ENCODE measurements around the gene GGTLC1. TPM values are rescaled to one million over a fixed set of nuclear protein-coding genes. Genes with fewer than 3 reads are reported as not detected.

Gene GGTLC1
- total RNA-seq = not detected
- total RNA-seq (2013) = not detected
- 0 reads per million in 29 experiments for total RNA-seq

GRCh38 chr20:23988561-23988960 lies at the start of gene GGTLC1:
TSS of gene GGTLC1 (minus strand) at chr20:23988779. CDS start at chr20:23986611, 2,168 bp downstream.
- no peaks in the 10 kb centered on the region for H3K36me3 Mint-ChIP-seq
- H3K27ac Mint-ChIP-seq = no peak within 1 kb of the TSS
- no peaks in the 10 kb centered on the region for H3K9me3 ChIP-seq
- 87% methylated on average over 21 of the region's 26 CpGs for WGBS (ENCODE audit: insufficient coverage)
- no peak within 1 kb of the TSS for H3K4me3 ChIP-seq (ENCODE audit: control insufficient read depth in 1 of 2, extremely low read depth in 1 of 2, low read length in 1 of 2)
- H3K27ac ChIP-seq (ENCODE audit: low read length) = no peak within 1 kb of the TSS
- H3K4me1 Mint-ChIP-seq = no peaks in the 10 kb centered on the region
- H3K4me3 Mint-ChIP-seq = no peak within 1 kb of the TSS
- no peaks in the 10 kb centered on the region for H3K36me3 ChIP-seq (ENCODE audit: control insufficient read depth in 2 of 2, extremely low read depth in 1 of 2, insufficient read depth in 1 of 2, low read length in 1 of 2)
- ATAC-seq (replicated peaks in 1 of 4) (no peak), DNase-seq (no peak)
- H3K27me3 ChIP-seq (replicated peaks in 1 of 2; ENCODE audit: control insufficient read depth in 2 of 2, extremely low read depth in 1 of 2, insufficient read depth in 2 of 2, low read length in 1 of 2) = no peaks in the 10 kb centered on the region
- H3K4me1 ChIP-seq (ENCODE audit: control insufficient read depth in 1 of 2, extremely low read depth in 1 of 2, insufficient read depth in 2 of 2, low read length in 2 of 2) = no peaks in the 10 kb centered on the region
- POLR2A ChIA-PET = no interaction called here
- no peaks in the 10 kb centered on the region for H3K27me3 Mint-ChIP-seq
- no peaks in the 10 kb centered on the region for H3K9me3 Mint-ChIP-seq
- CTCF ChIA-PET = no interaction called here

GRCh38 chr20:24034820-24035219 lies 46.2 kb upstream of the GGTLC1 start:
- ChIA-PET CTCF (no interaction called here), POLR2A (no interaction called here)
- Mint-ChIP-seq H3K27ac (no peak overlapping the region), H3K27me3 (no peaks in the 10 kb centered on the region), H3K36me3 (no peaks in the 10 kb centered on the region), H3K4me1 (peaks cover 20 to 40% (median 28%) of the 10 kb centered on the region in 3 donors), H3K9me3 (peaks cover 0 to 7% (median 6%) of the 10 kb centered on the region in 3 donors), H3K4me3 (no peak overlapping the region)
- ATAC-seq (replicated peaks in 1 of 4) (no peak), DNase-seq (no peak)
- 68% methylated on average over 2 of the region's 2 CpGs for WGBS (ENCODE audit: insufficient coverage)
- Histone ChIP-seq H3K36me3 (ENCODE audit: control insufficient read depth in 2 of 2, extremely low read depth in 1 of 2, insufficient read depth in 1 of 2, low read length in 1 of 2) (no peaks in the 10 kb centered on the region), H3K4me1 (ENCODE audit: control insufficient read depth in 1 of 2, extremely low read depth in 1 of 2, insufficient read depth in 2 of 2, low read length in 2 of 2) (peaks cover 19 to 25% of the 10 kb centered on the region in 2 experiments), H3K27me3 (replicated peaks in 1 of 2; ENCODE audit: control insufficient read depth in 2 of 2, extremely low read depth in 1 of 2, insufficient read depth in 2 of 2, low read length in 1 of 2) (no peaks in the 10 kb centered on the region), H3K9me3 (no peaks in the 10 kb centered on the region), H3K4me3 (ENCODE audit: control insufficient read depth in 1 of 2, extremely low read depth in 1 of 2, low read length in 1 of 2) (no peak overlapping the region), H3K27ac (ENCODE audit: low read length) (no peak overlapping the region)

- no peaks in the 10 kb centered on the region for H3K9me3 ChIP-seq
- H3K36me3 ChIP-seq (ENCODE audit: control insufficient read depth in 2 of 2, extremely low read depth in 1 of 2, insufficient read depth in 1 of 2, low read length in 1 of 2) = no peaks in the 10 kb centered on the region
- H3K4me1 ChIP-seq (ENCODE audit: control insufficient read depth in 1 of 2, extremely low read depth in 1 of 2, insufficient read depth in 2 of 2, low read length in 2 of 2) = peaks cover 19 to 27% of the 10 kb centered on the region in 2 experiments
- H3K27me3 Mint-ChIP-seq = no peaks in the 10 kb centered on the region
- ATAC-seq (replicated peaks in 1 of 4) (no peak), DNase-seq (no peak)
- peaks cover 0 to 10% (median 6%) of the 10 kb centered on the region in 3 donors for H3K9me3 Mint-ChIP-seq
- H3K4me3 Mint-ChIP-seq = no peak overlapping the region
- peak overlapping the region; percentile 47 for H3K27ac ChIP-seq (ENCODE audit: low read length)
- ChIA-PET CTCF (no interaction called here), POLR2A (no interaction called here)
- H3K27ac Mint-ChIP-seq = peak overlapping the region; percentile 79 to 84
- no peaks in the 10 kb centered on the region for H3K27me3 ChIP-seq (replicated peaks in 1 of 2; ENCODE audit: control insufficient read depth in 2 of 2, extremely low read depth in 1 of 2, insufficient read depth in 2 of 2, low read length in 1 of 2)
- H3K36me3 Mint-ChIP-seq = no peaks in the 10 kb centered on the region
- H3K4me1 Mint-ChIP-seq = peaks cover 24 to 45% (median 36%) of the 10 kb centered on the region in 3 donors
- no peak overlapping the region for H3K4me3 ChIP-seq (ENCODE audit: control insufficient read depth in 1 of 2, extremely low read depth in 1 of 2, low read length in 1 of 2)
- 77% methylated on average over 2 of the region's 3 CpGs for WGBS (ENCODE audit: insufficient coverage)
Measured at GRCh38 chr20:24033565-24033964, 45.0 kb upstream of the GGTLC1 start.

- H3K27ac ChIP-seq (ENCODE audit: low read length) = peak overlapping the region; percentile 47
- CTCF ChIA-PET = interaction anchor here in 1 of 2 donors (0.8 kb wide), 1 partner anchor 18 kb away, joined by 5 read pairs; no protein-coding TSS in a partner anchor
Measured at GRCh38 chr20:24033151-24033550, 44.6 kb upstream of the GGTLC1 start.

GRCh38 chr20:24032400-24032898 lies 43.9 kb upstream of the GGTLC1 start:
- DNase-seq (peak in 1 of 35 experiments; percentile 15), ATAC-seq (replicated peaks in 1 of 4) (peak in 2 of 4 experiments; percentile 24 to 51)
- no CpG with 5 or more reads among the region's 5 CpGs for WGBS (ENCODE audit: insufficient coverage)
- H3K36me3 ChIP-seq (ENCODE audit: control insufficient read depth in 2 of 2, extremely low read depth in 1 of 2, insufficient read depth in 1 of 2, low read length in 1 of 2) = no peaks in the 10 kb centered on the region
- H3K9me3 Mint-ChIP-seq = peaks cover 0 to 10% (median 6%) of the 10 kb centered on the region in 3 donors
- H3K27ac ChIP-seq (ENCODE audit: low read length) = peak overlapping the region; percentile 47
- no peak overlapping the region for H3K4me3 ChIP-seq (ENCODE audit: control insufficient read depth in 1 of 2, extremely low read depth in 1 of 2, low read length in 1 of 2)
- peak overlapping the region; percentile 79 to 84 for H3K27ac Mint-ChIP-seq
- ChIA-PET CTCF (interaction anchor here in 1 of 2 donors (0.8 kb wide), 1 partner anchor 17 kb away, joined by 5 read pairs; no protein-coding TSS in a partner anchor), POLR2A (interaction anchor here in 1 of 2 donors (0.8 kb wide), 1 partner anchor 1276 kb away, joined by 4 read pairs; no protein-coding TSS in a partner anchor)
- H3K27me3 Mint-ChIP-seq = no peaks in the 10 kb centered on the region
- H3K4me1 Mint-ChIP-seq = peaks cover 31 to 47% (median 43%) of the 10 kb centered on the region in 3 donors
- H3K9me3 ChIP-seq = no peaks in the 10 kb centered on the region
- peaks cover 28 to 32% of the 10 kb centered on the region in 2 experiments for H3K4me1 ChIP-seq (ENCODE audit: control insufficient read depth in 1 of 2, extremely low read depth in 1 of 2, insufficient read depth in 2 of 2, low read length in 2 of 2)
- peak overlapping the region in 1 of 3 donors; percentile 53 for H3K4me3 Mint-ChIP-seq
- no peaks in the 10 kb centered on the region for H3K36me3 Mint-ChIP-seq
- H3K27me3 ChIP-seq (replicated peaks in 1 of 2; ENCODE audit: control insufficient read depth in 2 of 2, extremely low read depth in 1 of 2, insufficient read depth in 2 of 2, low read length in 1 of 2) = no peaks in the 10 kb centered on the region

More at GRCh38 chr20:24033151-24033550, 44.6 kb upstream of the GGTLC1 start:
- peak in 1 of 35 experiments; percentile 23 for DNase-seq
- H3K36me3 Mint-ChIP-seq = no peaks in the 10 kb centered on the region
- H3K9me3 Mint-ChIP-seq = peaks cover 0 to 10% (median 6%) of the 10 kb centered on the region in 3 donors
- Histone ChIP-seq H3K27me3 (replicated peaks in 1 of 2; ENCODE audit: control insufficient read depth in 2 of 2, extremely low read depth in 1 of 2, insufficient read depth in 2 of 2, low read length in 1 of 2) (no peaks in the 10 kb centered on the region), H3K4me3 (ENCODE audit: control insufficient read depth in 1 of 2, extremely low read depth in 1 of 2, low read length in 1 of 2) (no peak overlapping the region), H3K36me3 (ENCODE audit: control insufficient read depth in 2 of 2, extremely low read depth in 1 of 2, insufficient read depth in 1 of 2, low read length in 1 of 2) (no peaks in the 10 kb centered on the region), H3K4me1 (ENCODE audit: control insufficient read depth in 1 of 2, extremely low read depth in 1 of 2, insufficient read depth in 2 of 2, low read length in 2 of 2) (peaks cover 21 to 30% of the 10 kb centered on the region in 2 experiments), H3K9me3 (no peaks in the 10 kb centered on the region)
- ATAC-seq (replicated peaks in 1 of 4) = peak in 2 of 4 experiments; percentile 13 to 57
- POLR2A ChIA-PET = interaction anchor here in 1 of 2 donors (0.8 kb wide), 1 partner anchor 1275 kb away, joined by 4 read pairs; no protein-coding TSS in a partner anchor
- peaks cover 24 to 44% (median 36%) of the 10 kb centered on the region in 3 donors for H3K4me1 Mint-ChIP-seq
- H3K4me3 Mint-ChIP-seq = peak overlapping the region in 1 of 3 donors; percentile 53
- no peaks in the 10 kb centered on the region for H3K27me3 Mint-ChIP-seq
- peak overlapping the region; percentile 79 to 84 for H3K27ac Mint-ChIP-seq

GRCh38 chr20:24027229-24027628 lies 38.6 kb upstream of the GGTLC1 start:
- Mint-ChIP-seq H3K4me1 (peaks cover 43 to 55% (median 49%) of the 10 kb centered on the region in 3 donors), H3K27ac (peak overlapping the region; percentile 97 to 99), H3K9me3 (peaks cover 0 to 12% (median 5%) of the 10 kb centered on the region in 3 donors), H3K27me3 (no peaks in the 10 kb centered on the region), H3K4me3 (peak overlapping the region; percentile 57 to 70 (median 57)), H3K36me3 (no peaks in the 10 kb centered on the region)
- 2% methylated on average over 6 of the region's 6 CpGs for WGBS (ENCODE audit: insufficient coverage)
- ChIA-PET POLR2A (interaction anchor here (0.6 to 1.6 kb wide), 4 partner anchors 16 to 95 kb away, joined by 3 to 5 read pairs (median 4); no protein-coding TSS in a partner anchor), CTCF (interaction anchor here in 1 of 2 donors (0.8 to 1.3 kb wide), 7 partner anchors 18 to 678 kb away, joined by 3 to 4 read pairs (median 3); no protein-coding TSS in a partner anchor)
- peak overlapping the region in 1 of 2 donors; percentile 2 for H3K4me3 ChIP-seq (ENCODE audit: control insufficient read depth in 1 of 2, extremely low read depth in 1 of 2, low read length in 1 of 2)
- no peaks in the 10 kb centered on the region for H3K9me3 ChIP-seq
- H3K27ac ChIP-seq (ENCODE audit: low read length) = peak overlapping the region; percentile 96
- no peaks in the 10 kb centered on the region for H3K27me3 ChIP-seq (replicated peaks in 1 of 2; ENCODE audit: control insufficient read depth in 2 of 2, extremely low read depth in 1 of 2, insufficient read depth in 2 of 2, low read length in 1 of 2)
- DNase-seq (peak; percentile 55 to 93 (median 83)), ATAC-seq (replicated peaks in 1 of 4) (peak; percentile 98 to 99 (median 98))
- H3K36me3 ChIP-seq (ENCODE audit: control insufficient read depth in 2 of 2, extremely low read depth in 1 of 2, insufficient read depth in 1 of 2, low read length in 1 of 2) = no peaks in the 10 kb centered on the region
- peaks cover 22 to 28% of the 10 kb centered on the region in 2 experiments for H3K4me1 ChIP-seq (ENCODE audit: control insufficient read depth in 1 of 2, extremely low read depth in 1 of 2, insufficient read depth in 2 of 2, low read length in 2 of 2)
